ENCODE results near the gene SOCS7.

DNA sequence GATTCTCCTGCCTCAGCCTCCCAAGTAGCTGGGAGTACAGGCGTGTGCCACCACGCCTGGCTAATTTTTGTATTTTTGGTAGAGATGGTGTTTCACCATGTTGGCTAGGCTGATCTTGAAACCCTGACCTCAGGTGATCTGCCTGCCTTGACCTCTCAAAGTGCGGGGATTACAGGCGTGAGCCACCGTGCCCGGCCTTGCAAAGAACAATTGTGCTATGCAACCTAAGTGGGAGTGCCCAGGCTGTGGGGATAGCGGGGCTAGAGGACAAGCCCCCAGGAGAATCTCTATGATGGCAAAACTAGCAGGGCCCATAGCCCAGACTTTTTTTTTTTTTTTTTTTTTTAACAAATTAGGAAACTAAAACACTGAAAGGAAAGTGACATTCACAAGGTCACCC is 5.9 kb upstream of the SOCS7 start:
- TF ChIP-seq, protein P1, sequence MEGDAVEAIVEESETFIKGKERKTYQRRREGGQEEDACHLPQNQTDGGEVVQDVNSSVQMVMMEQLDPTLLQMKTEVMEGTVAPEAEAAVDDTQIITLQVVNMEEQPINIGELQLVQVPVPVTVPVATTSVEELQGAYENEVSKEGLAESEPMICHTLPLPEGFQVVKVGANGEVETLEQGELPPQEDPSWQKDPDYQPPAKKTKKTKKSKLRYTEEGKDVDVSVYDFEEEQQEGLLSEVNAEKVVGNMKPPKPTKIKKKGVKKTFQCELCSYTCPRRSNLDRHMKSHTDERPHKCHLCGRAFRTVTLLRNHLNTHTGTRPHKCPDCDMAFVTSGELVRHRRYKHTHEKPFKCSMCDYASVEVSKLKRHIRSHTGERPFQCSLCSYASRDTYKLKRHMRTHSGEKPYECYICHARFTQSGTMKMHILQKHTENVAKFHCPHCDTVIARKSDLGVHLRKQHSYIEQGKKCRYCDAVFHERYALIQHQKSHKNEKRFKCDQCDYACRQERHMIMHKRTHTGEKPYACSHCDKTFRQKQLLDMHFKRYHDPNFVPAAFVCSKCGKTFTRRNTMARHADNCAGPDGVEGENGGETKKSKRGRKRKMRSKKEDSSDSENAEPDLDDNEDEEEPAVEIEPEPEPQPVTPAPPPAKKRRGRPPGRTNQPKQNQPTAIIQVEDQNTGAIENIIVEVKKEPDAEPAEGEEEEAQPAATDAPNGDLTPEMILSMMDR (IDR thresholded peaks at IDR 0.05; ENCODE audit: poor library complexity): no peak
- TF ChIP-seq EZH2 (IDR thresholded peaks at IDR 0.05; ENCODE audit: borderline replicate concordance): no peak

Data from hepatocyte (in vitro differentiated cells).